GM18873 (cell line): Measurements from ENCODE around the gene NLGN2.

Experiments used
- ATAC-seq: cut with Tn5 transposase; IDR thresholded peaks from one replicate; pipeline ENCODE4 v1.9.1; 2021; ENCODE audit warnings: mild to moderate bottlenecking, moderate library complexity, moderate number of reproducible peaks; ENCODE audit not compliant: unreplicated experiment, low FRiP score

Gene NLGN2

GRCh38 chr17:7391307-7391706 lies 16.3 kb upstream of the NLGN2 start:
- no peak for ATAC-seq

- ATAC-seq: no peak
These were observed 14.7 kb upstream of the NLGN2 start for GRCh38 chr17:7392696-7393612.

- ATAC-seq: peak; percentile 19
These were observed 13.8 kb upstream of the NLGN2 start for GRCh38 chr17:7393613-7394451.

- ATAC-seq: peak; percentile 47
These were observed 13.0 kb upstream of the NLGN2 start, which contains the start of gene PLSCR3 for GRCh38 chr17:7394452-7395191. Gene PLSCR3 (minus strand): TSS chr17:7394525. CDS start chr17:7394110, 415 bp downstream.

- ATAC-seq: no peak
These were observed 11.5 kb upstream of the NLGN2 start for GRCh38 chr17:7396147-7396546.

- no peak for ATAC-seq
These were observed 9.0 kb upstream of the NLGN2 start for GRCh38 chr17:7398612-7399011.

- no peak for ATAC-seq
These were observed 4.5 kb upstream of the NLGN2 start for GRCh38 chr17:7403043-7403726.

GRCh38 chr17:7403727-7403976 lies 4.0 kb upstream of the NLGN2 start:
- no peak for ATAC-seq

- peak; percentile 87 for ATAC-seq
These were observed 3.5 kb upstream of the NLGN2 start, which contains the start of gene TMEM256 for GRCh38 chr17:7403977-7404736. Gene TMEM256 (minus strand): TSS chr17:7404097. CDS start chr17:7404084, 13 bp downstream.

GRCh38 chr17:7404737-7405349 lies 2.8 kb upstream of the NLGN2 start:
- ATAC-seq: no peak

GRCh38 chr17:7405350-7406234 lies 2.1 kb upstream of the NLGN2 start:
- no peak for ATAC-seq

GRCh38 chr17:7406235-7406825 lies 1.3 kb upstream of the NLGN2 start:
- no peak for ATAC-seq

GRCh38 chr17:7407082-7407481 lies 563 bp upstream of the NLGN2 start:
- no peak for ATAC-seq

GRCh38 chr17:7408252-7408727 lies 645 bp downstream of the NLGN2 start:
- ATAC-seq: no peak

- no peak for ATAC-seq
These were observed 1.2 kb downstream of the NLGN2 start for GRCh38 chr17:7408863-7409262.

GRCh38 chr17:7409716-7410115 lies 2.1 kb downstream of the NLGN2 start:
- ATAC-seq: no peak

GRCh38 chr17:7410634-7411426 lies 3.2 kb downstream of the NLGN2 start:
- no peak for ATAC-seq
